Brain microvascular endothelial cell (primary cell): ENCODE data around the gene DMXL2.

Source experiments
- DNase-seq: peaks from one replicate; pipeline ENCODE4 v3.0.0-alpha.2; 2020
- H3K27ac ChIP-seq: fragments of 250-450 bp; sonication (Bioruptor Pico); 2 replicates; pipeline ENCODE4 v1.5.1; 2020; ENCODE audit warnings: mild to moderate bottlenecking, moderate library complexity
- H3K27me3 ChIP-seq: fragments of 250-450 bp; sonication (Bioruptor Pico); replicated peaks from 2 replicates; pipeline ENCODE4 v1.5.1; 2020; ENCODE audit warnings: mild to moderate bottlenecking
- H3K36me3 ChIP-seq: fragments of 250-450 bp; sonication (Bioruptor Pico); replicated peaks from 2 replicates; pipeline ENCODE4 v1.5.1; 2020; ENCODE audit warnings: mild to moderate bottlenecking
- H3K4me3 ChIP-seq: 2 replicates; pipeline ENCODE4 v1.5.1; 2011; ENCODE audit warnings: low read depth, mild to moderate bottlenecking, control low read depth, low read length, moderate library complexity
- CTCF ChIP-seq: IDR thresholded peaks from 2 replicates; pipeline ENCODE4 v1.5.1; 2011; ENCODE audit warnings: low read depth, mild to moderate bottlenecking, moderate library complexity, low read length, control low read depth, inconsistent platforms; ENCODE audit errors: missing control alignments
- in situ Hi-C: cut with HindIII; loops from 2 replicates; pipeline ENCODE4 v1.10.0; 2017; ENCODE audit warnings: low sequenced_read_pairs, low pct_ligation_motif_present

Gene DMXL2

GRCh38 chr15:51580982-51581381 is 41.6 kb downstream of the DMXL2 start:
- no peaks in the 10 kb centered on the region for H3K27me3 ChIP-seq
- TF ChIP-seq CTCF = no peak
- H3K36me3 ChIP-seq = no peaks in the 10 kb centered on the region
- no peak overlapping the region for H3K27ac ChIP-seq
- in situ Hi-C loops = no loop called here
- DNase-seq = peak; percentile 12
- no peak overlapping the region for H3K4me3 ChIP-seq

GRCh38 chr15:51580385-51580784 is 42.2 kb downstream of the DMXL2 start:
- Histone ChIP-seq H3K27ac (no peak overlapping the region), H3K36me3 (no peaks in the 10 kb centered on the region), H3K27me3 (no peaks in the 10 kb centered on the region), H3K4me3 (no peak overlapping the region)
- DNase-seq = no peak
- no peak for TF ChIP-seq CTCF
- in situ Hi-C loops = no loop called here

- Histone ChIP-seq H3K27me3 (no peaks in the 10 kb centered on the region), H3K36me3 (no peaks in the 10 kb centered on the region), H3K4me3 (no peak overlapping the region), H3K27ac (no peak overlapping the region)
- in situ Hi-C loops = no loop called here
- TF ChIP-seq CTCF = no peak
- no peak for DNase-seq
Measured at GRCh38 chr15:51579012-51579411, 43.6 kb downstream of the DMXL2 start.

GRCh38 chr15:51577636-51578304 is 44.8 kb downstream of the DMXL2 start:
- no peak for DNase-seq
- in situ Hi-C loops = no loop called here
- no peak overlapping the region for H3K27ac ChIP-seq
- no peak overlapping the region for H3K4me3 ChIP-seq
- H3K36me3 ChIP-seq = no peaks in the 10 kb centered on the region
- H3K27me3 ChIP-seq = no peaks in the 10 kb centered on the region
- TF ChIP-seq CTCF = no peak

GRCh38 chr15:51576911-51577500 is 45.6 kb downstream of the DMXL2 start:
- Histone ChIP-seq H3K27ac (no peak overlapping the region), H3K27me3 (no peaks in the 10 kb centered on the region), H3K36me3 (no peaks in the 10 kb centered on the region), H3K4me3 (no peak overlapping the region)
- in situ Hi-C loops = no loop called here
- DNase-seq = no peak
- no peak for TF ChIP-seq CTCF
